ENCODE results near the gene HES7. TPM values are rescaled to one million over a fixed set of nuclear protein-coding genes. Genes with fewer than 3 reads are reported as not detected.
A peak's percentile ranks its signal among the peaks of the same experiment; 100 is the strongest.

Gene HES7
- total RNA-seq, 1 experiment from 2014 or later, result 0.33 TPM

- H3K4ac ChIP-seq (ENCODE audit: low read depth, low read length), result no peak overlapping the region
- H2BK12ac ChIP-seq (ENCODE audit: insufficient read length, low read depth, low read length), result no peak overlapping the region
- H3K4me3 Mint-ChIP-seq, result peak overlapping the region; percentile 54 to 87
- H2AFZ ChIP-seq (ENCODE audit: low read length), result no peak overlapping the region
- H4K91ac ChIP-seq (ENCODE audit: insufficient read length, low read depth, low read length), result no peak overlapping the region
- H3K36me3 Mint-ChIP-seq (ENCODE audit: insufficient read depth in 1 of 3, low read depth in 3 of 3), result peaks cover 0 to 2% (median 0%) of the 10 kb centered on the region in 3 experiments; a peak in 2 of 7 replicates
- H3K18ac ChIP-seq (ENCODE audit: insufficient read length, low read depth, low read length), result peak overlapping the region; percentile 45
- H3K4me2 ChIP-seq (ENCODE audit: insufficient read depth, insufficient read length, low read length), result peak overlapping the region; percentile 74
- H4K20me1 ChIP-seq (ENCODE audit: control insufficient read depth, insufficient read depth, insufficient read length), result no peaks in the 10 kb centered on the region
- DNase-seq, result peak; percentile 94
- peaks cover 46% of the 10 kb centered on the region for H3K27me3 ChIP-seq (ENCODE audit: insufficient read depth, low read length)
- H3K9me3 ChIP-seq (ENCODE audit: control insufficient read depth, low read depth, low read length), result no peaks in the 10 kb centered on the region
- no peak overlapping the region for H2BK5ac ChIP-seq (ENCODE audit: insufficient read length, low read length)
- H3K9me3 Mint-ChIP-seq, result peaks cover 4 to 6% of the 10 kb centered on the region in 2 experiments; a peak in 4 of 5 replicates
- no peak overlapping the region for H3K56ac ChIP-seq (ENCODE audit: insufficient read length, low read depth, low read length)
- no peak overlapping the region for H4K5ac ChIP-seq (ENCODE audit: insufficient read length, low read depth, low read length)
- H3K14ac ChIP-seq (ENCODE audit: insufficient read depth, low read length), result peak overlapping the region; percentile 53; the same call in 1 of the 2 replicates
- no peak overlapping the region for H2BK120ac ChIP-seq (ENCODE audit: low read depth, low read length, poor library complexity, severe bottlenecking)
- no peak overlapping the region for H3K23ac ChIP-seq (ENCODE audit: insufficient read length, low read depth, low read length)
- H3K9ac ChIP-seq (ENCODE audit: extremely low read depth, insufficient read length, low read length), result no peak overlapping the region
- H3K27ac ChIP-seq (ENCODE audit: insufficient read length, low read depth, low read length), result no peak overlapping the region
- no CpG with 5 or more reads among the region's 28 CpGs for WGBS (ENCODE audit: extremely low coverage, insufficient read length, low lambda C conversion rate)
- H3K4me1 ChIP-seq (ENCODE audit: insufficient read depth, low read length), result no peaks in the 10 kb centered on the region
- TF ChIP-seq CTCF (conservative IDR thresholded peaks at IDR 0.05), result peak; percentile 97
- peaks cover 24 to 28% of the 10 kb centered on the region in 2 experiments for H3K4me1 Mint-ChIP-seq
- no peaks in the 10 kb centered on the region for H3K79me1 ChIP-seq (ENCODE audit: insufficient read depth, low read depth, low read length, poor library complexity, severe bottlenecking)
- H2BK20ac ChIP-seq (ENCODE audit: low read depth, low read length, poor library complexity, severe bottlenecking), result no peak overlapping the region
- no peak overlapping the region for H3K27ac Mint-ChIP-seq
- H3K23me2 ChIP-seq (ENCODE audit: insufficient read length, low read depth, low read length, poor library complexity, severe bottlenecking), result peaks cover 17% of the 10 kb centered on the region
- H4K8ac ChIP-seq (replicated peaks; ENCODE audit: insufficient read length, low read depth, low read length), result no peak overlapping the region
- H3K27me3 Mint-ChIP-seq (ENCODE audit: low read depth), result peaks cover 98% of the 10 kb centered on the region
- H3K79me2 ChIP-seq (ENCODE audit: insufficient read depth, low read length), result no peaks in the 10 kb centered on the region
- H3T11ph ChIP-seq (ENCODE audit: low read length), result no peak overlapping the region
- H2AK5ac ChIP-seq (ENCODE audit: insufficient read length, low read length), result no peak overlapping the region
- H2BK15ac ChIP-seq (ENCODE audit: low read depth, low read length), result no peak overlapping the region
These were observed 50.0 kb downstream of the HES7 start for GRCh38 chr17:8073627-8074484.

Data from H9 (cell line).